ENCODE measurements around the gene CLINT1.

Gene CLINT1

GRCh38 chr5:157870837-157871834 lies 12.2 kb upstream of the CLINT1 start:
- H3K4me3 ChIP-seq (ENCODE audit: low read length), result no peak overlapping the region
- DNase-seq (ENCODE audit: low read depth), result no peak
- TF ChIP-seq CTCF (conservative IDR thresholded peaks at IDR 0.05; ENCODE audit: low read depth, low read length), result peak; percentile 28

DNA sequence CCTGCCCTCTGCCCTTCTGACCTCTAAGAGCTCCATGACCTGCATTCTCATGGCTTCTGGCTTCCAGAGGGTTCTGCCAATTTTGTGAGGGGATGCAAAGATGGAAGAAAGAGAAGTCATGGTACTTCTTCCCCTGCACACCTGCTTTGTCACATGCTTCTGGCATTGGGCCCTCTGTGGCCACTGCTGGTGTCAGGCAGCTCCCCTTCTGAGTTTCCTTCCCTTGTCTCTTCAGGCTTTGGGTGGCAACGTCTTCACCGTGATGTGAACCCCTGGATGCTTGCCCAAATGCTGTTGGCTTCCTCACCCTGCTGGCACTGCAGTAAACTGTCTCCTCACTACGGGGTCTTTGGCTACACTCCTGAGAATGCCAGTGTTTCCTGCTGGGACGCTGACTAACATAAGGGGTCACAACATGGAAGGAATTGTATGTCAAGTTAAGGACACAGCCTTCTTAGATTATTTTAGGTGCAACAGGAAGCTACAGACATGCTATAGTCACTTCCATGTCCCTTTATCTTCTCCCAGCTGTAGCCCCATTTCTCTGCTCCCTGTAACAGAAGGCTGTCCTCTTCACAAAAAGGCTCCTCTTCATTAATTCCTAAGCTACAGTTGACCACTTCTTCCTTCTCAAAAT lies 8.9 kb upstream of the CLINT1 start:
- no peak for TF ChIP-seq CTCF (conservative IDR thresholded peaks at IDR 0.05; ENCODE audit: low read depth, low read length)
- DNase-seq (ENCODE audit: low read depth), result no peak
- H3K4me3 ChIP-seq (ENCODE audit: low read length), result no peak overlapping the region

- no peak overlapping the region for H3K4me3 ChIP-seq (ENCODE audit: low read length)
- no peak for DNase-seq (ENCODE audit: low read depth)
- TF ChIP-seq CTCF (conservative IDR thresholded peaks at IDR 0.05; ENCODE audit: low read depth, low read length), result no peak
Measured at GRCh38 chr5:157866536-157866935, 7.6 kb upstream of the CLINT1 start.

DNA sequence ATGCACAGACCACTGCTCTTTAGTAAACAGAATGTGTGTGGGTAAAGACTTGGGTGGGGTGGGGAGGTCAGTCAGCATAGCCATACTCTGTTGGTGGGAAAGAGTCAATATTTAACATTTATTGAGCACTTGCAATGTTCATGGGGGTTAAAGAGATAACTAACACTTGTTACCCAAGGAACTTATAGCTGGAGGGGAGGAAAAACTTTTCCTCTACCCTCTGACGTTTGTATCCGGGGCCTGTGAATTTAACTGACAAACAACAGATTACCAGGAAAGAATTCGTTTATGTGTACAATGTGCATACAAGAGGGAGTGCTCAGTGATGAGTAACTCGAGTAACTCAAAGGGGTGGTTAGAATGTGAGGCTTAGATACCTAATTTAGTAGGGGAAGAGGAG lies 6.8 kb upstream of the CLINT1 start:
- H3K4me3 ChIP-seq (ENCODE audit: low read length), result no peak overlapping the region
- DNase-seq (ENCODE audit: low read depth), result no peak
- no peak for TF ChIP-seq CTCF (conservative IDR thresholded peaks at IDR 0.05; ENCODE audit: low read depth, low read length)

- DNase-seq (ENCODE audit: low read depth), result no peak
- H3K4me3 ChIP-seq (ENCODE audit: low read length), result no peak overlapping the region
- TF ChIP-seq CTCF (conservative IDR thresholded peaks at IDR 0.05; ENCODE audit: low read depth, low read length), result no peak
Measured at GRCh38 chr5:157864067-157864466, 5.1 kb upstream of the CLINT1 start.

GRCh38 chr5:157862183-157862851 lies 3.4 kb upstream of the CLINT1 start:
- H3K4me3 ChIP-seq (ENCODE audit: low read length), result no peak overlapping the region
- no peak for TF ChIP-seq CTCF (conservative IDR thresholded peaks at IDR 0.05; ENCODE audit: low read depth, low read length)
- DNase-seq (ENCODE audit: low read depth), result no peak

All from retinal pigment epithelial cell (primary cell).